Panc1 (cell line): Measurements from ENCODE around the gene MED12L.

Experiments
- POLR2AphosphoS5 ChIP-seq: IDR thresholded peaks from 2 replicates; pipeline ENCODE4 v1.6.1; 2012; ENCODE audit warnings: mild to moderate bottlenecking, low read depth, low read length, moderate library complexity
- SIN3A ChIP-seq: IDR thresholded peaks from 2 replicates; pipeline ENCODE4 v1.6.1; 2012; ENCODE audit warnings: low read depth, mild to moderate bottlenecking, low read length, moderate library complexity, borderline replicate concordance; ENCODE audit not compliant: insufficient read depth
- TCF7L2 ChIP-seq: IDR thresholded peaks from 2 replicates; pipeline ENCODE4 v1.6.1; 2011; ENCODE audit warnings: mild to moderate bottlenecking, low read depth, low read length, inconsistent platforms
- TF ChIP-seq, protein P1 (sequence below): fragments of 450-650 bp; IDR thresholded peaks from 2 replicates; pipeline ENCODE4 v1.5.1; 2017; ENCODE audit warnings: mild to moderate bottlenecking
- TF ChIP-seq, protein P2 (sequence below), 2 experiments: IDR thresholded peaks; 2 replicates each; pipeline ENCODE4 v1.6.1; 2011 to 2012; ENCODE audit warnings: low read depth in 2 of 2, control low read depth in 1 of 2, low read length in 1 of 2, mild to moderate bottlenecking in 1 of 2, moderate library complexity in 1 of 2; ENCODE audit not compliant: insufficient read depth in 1 of 2

DNA sequence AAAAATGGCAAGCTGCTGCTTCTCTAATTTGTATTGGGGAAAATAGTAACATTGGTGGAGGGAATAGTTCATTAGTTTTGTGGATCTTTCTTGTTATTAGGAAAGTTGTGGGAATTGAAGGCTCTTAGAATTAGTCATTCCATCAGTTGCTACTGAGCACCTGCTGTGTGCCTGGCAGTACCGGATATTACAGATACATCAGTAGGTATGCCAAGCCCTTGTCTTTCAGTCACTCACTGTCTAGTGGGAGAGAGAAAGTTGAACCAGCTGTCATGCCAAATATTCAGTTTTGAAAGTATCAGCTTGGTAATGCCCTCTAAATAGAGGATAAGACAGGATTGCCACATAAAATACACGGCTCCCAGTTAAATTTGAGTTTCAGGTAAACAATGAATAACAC is 342.9 kb downstream of the MED12L start:
- TF ChIP-seq, protein P1, sequence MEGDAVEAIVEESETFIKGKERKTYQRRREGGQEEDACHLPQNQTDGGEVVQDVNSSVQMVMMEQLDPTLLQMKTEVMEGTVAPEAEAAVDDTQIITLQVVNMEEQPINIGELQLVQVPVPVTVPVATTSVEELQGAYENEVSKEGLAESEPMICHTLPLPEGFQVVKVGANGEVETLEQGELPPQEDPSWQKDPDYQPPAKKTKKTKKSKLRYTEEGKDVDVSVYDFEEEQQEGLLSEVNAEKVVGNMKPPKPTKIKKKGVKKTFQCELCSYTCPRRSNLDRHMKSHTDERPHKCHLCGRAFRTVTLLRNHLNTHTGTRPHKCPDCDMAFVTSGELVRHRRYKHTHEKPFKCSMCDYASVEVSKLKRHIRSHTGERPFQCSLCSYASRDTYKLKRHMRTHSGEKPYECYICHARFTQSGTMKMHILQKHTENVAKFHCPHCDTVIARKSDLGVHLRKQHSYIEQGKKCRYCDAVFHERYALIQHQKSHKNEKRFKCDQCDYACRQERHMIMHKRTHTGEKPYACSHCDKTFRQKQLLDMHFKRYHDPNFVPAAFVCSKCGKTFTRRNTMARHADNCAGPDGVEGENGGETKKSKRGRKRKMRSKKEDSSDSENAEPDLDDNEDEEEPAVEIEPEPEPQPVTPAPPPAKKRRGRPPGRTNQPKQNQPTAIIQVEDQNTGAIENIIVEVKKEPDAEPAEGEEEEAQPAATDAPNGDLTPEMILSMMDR, result no peak
- TF ChIP-seq POLR2AphosphoS5 (no peak), TCF7L2 (no peak), SIN3A (no peak)
- TF ChIP-seq, protein P2, sequence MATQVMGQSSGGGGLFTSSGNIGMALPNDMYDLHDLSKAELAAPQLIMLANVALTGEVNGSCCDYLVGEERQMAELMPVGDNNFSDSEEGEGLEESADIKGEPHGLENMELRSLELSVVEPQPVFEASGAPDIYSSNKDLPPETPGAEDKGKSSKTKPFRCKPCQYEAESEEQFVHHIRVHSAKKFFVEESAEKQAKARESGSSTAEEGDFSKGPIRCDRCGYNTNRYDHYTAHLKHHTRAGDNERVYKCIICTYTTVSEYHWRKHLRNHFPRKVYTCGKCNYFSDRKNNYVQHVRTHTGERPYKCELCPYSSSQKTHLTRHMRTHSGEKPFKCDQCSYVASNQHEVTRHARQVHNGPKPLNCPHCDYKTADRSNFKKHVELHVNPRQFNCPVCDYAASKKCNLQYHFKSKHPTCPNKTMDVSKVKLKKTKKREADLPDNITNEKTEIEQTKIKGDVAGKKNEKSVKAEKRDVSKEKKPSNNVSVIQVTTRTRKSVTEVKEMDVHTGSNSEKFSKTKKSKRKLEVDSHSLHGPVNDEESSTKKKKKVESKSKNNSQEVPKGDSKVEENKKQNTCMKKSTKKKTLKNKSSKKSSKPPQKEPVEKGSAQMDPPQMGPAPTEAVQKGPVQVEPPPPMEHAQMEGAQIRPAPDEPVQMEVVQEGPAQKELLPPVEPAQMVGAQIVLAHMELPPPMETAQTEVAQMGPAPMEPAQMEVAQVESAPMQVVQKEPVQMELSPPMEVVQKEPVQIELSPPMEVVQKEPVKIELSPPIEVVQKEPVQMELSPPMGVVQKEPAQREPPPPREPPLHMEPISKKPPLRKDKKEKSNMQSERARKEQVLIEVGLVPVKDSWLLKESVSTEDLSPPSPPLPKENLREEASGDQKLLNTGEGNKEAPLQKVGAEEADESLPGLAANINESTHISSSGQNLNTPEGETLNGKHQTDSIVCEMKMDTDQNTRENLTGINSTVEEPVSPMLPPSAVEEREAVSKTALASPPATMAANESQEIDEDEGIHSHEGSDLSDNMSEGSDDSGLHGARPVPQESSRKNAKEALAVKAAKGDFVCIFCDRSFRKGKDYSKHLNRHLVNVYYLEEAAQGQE (IDR thresholded peaks at IDR 0.05; ENCODE audit: insufficient read depth in 1 of 2, low read depth in 2 of 2, low read length in 1 of 2), result no peak
